Measurements from ENCODE around the gene TECTA. TPM values are rescaled to one million over a fixed set of nuclear protein-coding genes. Genes with fewer than 3 reads are reported as not detected.

TECTA gene
- total RNA-seq, 6 experiments from 2014 or later: 0.11 to 0.40 (median 0.16) TPM

- H3K4me1 Mint-ChIP-seq (ENCODE audit: low read depth): peaks cover 11% of the 10 kb centered on the region
- H3K27me3 Mint-ChIP-seq (ENCODE audit: insufficient read depth): no peaks in the 10 kb centered on the region
- peaks cover 24% of the 10 kb centered on the region for H3K36me3 Mint-ChIP-seq (ENCODE audit: low read depth)
- H3K9me3 Mint-ChIP-seq: no peaks in the 10 kb centered on the region
- no peak overlapping the region for H3K4me3 Mint-ChIP-seq
- H3K27ac Mint-ChIP-seq: no peak overlapping the region
- TF ChIP-seq CTCF (IDR thresholded peaks at IDR 0.05): no peak
- no peak for DNase-seq
Measured at GRCh38 chr11:121082219-121082618, 18.8 kb upstream of the TECTA start.

DNA sequence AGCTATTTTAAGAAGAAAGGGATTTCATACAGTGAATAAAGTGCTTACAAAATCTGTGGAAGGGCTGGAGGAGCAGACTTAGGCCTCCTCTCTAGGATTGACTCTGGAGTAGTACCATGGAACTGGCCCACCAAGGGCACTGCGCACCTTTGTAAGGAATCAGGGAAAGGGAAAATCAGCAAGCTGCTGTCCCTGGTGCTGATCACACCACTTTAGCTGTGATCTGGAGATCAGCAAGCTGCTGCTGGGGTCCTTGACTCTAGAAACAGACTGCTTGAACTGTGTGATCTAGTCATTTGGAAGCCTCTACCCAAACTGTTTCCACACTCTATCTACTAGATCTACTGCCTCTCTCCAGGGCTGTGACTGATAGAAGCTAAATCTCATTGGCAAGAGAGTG lies 18.4 kb upstream of the TECTA start:
- no peak for DNase-seq
- Mint-ChIP-seq H3K9me3 (no peaks in the 10 kb centered on the region), H3K4me3 (no peak overlapping the region), H3K27ac (no peak overlapping the region), H3K36me3 (ENCODE audit: low read depth) (peaks cover 28% of the 10 kb centered on the region), H3K27me3 (ENCODE audit: insufficient read depth) (no peaks in the 10 kb centered on the region), H3K4me1 (ENCODE audit: low read depth) (peaks cover 11% of the 10 kb centered on the region)
- TF ChIP-seq CTCF (IDR thresholded peaks at IDR 0.05): no peak

- Mint-ChIP-seq H3K36me3 (ENCODE audit: low read depth) (peaks cover 23% of the 10 kb centered on the region), H3K27me3 (ENCODE audit: insufficient read depth) (no peaks in the 10 kb centered on the region; the same call in 1 of the 2 replicates), H3K9me3 (no peaks in the 10 kb centered on the region), H3K4me3 (no peak overlapping the region), H3K4me1 (ENCODE audit: low read depth) (peaks cover 11% of the 10 kb centered on the region), H3K27ac (no peak overlapping the region)
- peak; percentile 22 for DNase-seq
- TF ChIP-seq CTCF (IDR thresholded peaks at IDR 0.05): no peak
Measured at GRCh38 chr11:121086866-121087265, 14.2 kb upstream of the TECTA start.

GRCh38 chr11:121089566-121089965 lies 11.5 kb upstream of the TECTA start:
- TF ChIP-seq CTCF (IDR thresholded peaks at IDR 0.05): no peak
- H3K4me1 Mint-ChIP-seq (ENCODE audit: low read depth): peaks cover 11% of the 10 kb centered on the region
- no peak for DNase-seq
- no peak overlapping the region for H3K4me3 Mint-ChIP-seq
- H3K9me3 Mint-ChIP-seq: no peaks in the 10 kb centered on the region
- no peaks in the 10 kb centered on the region; the same call in none of the 2 replicates for H3K27me3 Mint-ChIP-seq (ENCODE audit: insufficient read depth)
- H3K27ac Mint-ChIP-seq: no peak overlapping the region
- H3K36me3 Mint-ChIP-seq (ENCODE audit: low read depth): peaks cover 23% of the 10 kb centered on the region

GRCh38 chr11:121090145-121090721 lies 10.8 kb upstream of the TECTA start:
- Mint-ChIP-seq H3K4me3 (no peak overlapping the region), H3K27ac (no peak overlapping the region), H3K4me1 (ENCODE audit: low read depth) (peaks cover 11% of the 10 kb centered on the region), H3K36me3 (ENCODE audit: low read depth) (peaks cover 23% of the 10 kb centered on the region), H3K9me3 (no peaks in the 10 kb centered on the region), H3K27me3 (ENCODE audit: insufficient read depth) (peaks cover under 1% of the 10 kb centered on the region)
- DNase-seq: no peak
- no peak for TF ChIP-seq CTCF (IDR thresholded peaks at IDR 0.05)

Data from HFFc6 (cell line).